Gastrocnemius medialis (tissue), 4 donors: Measurements from ENCODE around the gene HOXC6. TPM values are rescaled to one million over a fixed set of nuclear protein-coding genes. Genes with fewer than 3 reads are reported as not detected.

Experiments used
- ATAC-seq, 2 donors: fragments of 150-250 bp; one replicate each; pipeline ENCODE4 v1.9.1; 2016
- DNase-seq, 2 donors: peaks; one replicate each; pipeline ENCODE4 v3.0.0-alpha.2; 2019
- H3K27ac ChIP-seq, 4 donors: fragments of 200-600 bp; sonication (generic); 1 replicate in 1 of 4; 2 replicates in 3 of 4; pipeline ENCODE4 v1.5.1; 2016 to 2018; ENCODE audit warnings: mild to moderate bottlenecking in 2 of 4, moderate library complexity in 1 of 4
- H3K27me3 ChIP-seq, 3 donors: fragments of 200-600 bp; sonication (generic) in 2 of 3; 1 replicate in 1 of 3; 2 replicates in 2 of 3; pipeline versions ENCODE4 v1.5.1 to v1.6.0; 2016 to 2019; ENCODE audit warnings: mild to moderate bottlenecking in 1 of 3, moderate library complexity in 1 of 3
- H3K36me3 ChIP-seq, 2 donors: fragments of 200-600 bp; sonication (generic) in 1 of 2; one replicate each; pipeline ENCODE4 v1.5.1; 2017 to 2018
- H3K4me1 ChIP-seq, 2 donors: fragments of 200-600 bp; sonication (generic) in 1 of 2; one replicate each; pipeline ENCODE4 v1.5.1; 2016 to 2017; ENCODE audit warnings: mild to moderate bottlenecking in 2 of 2
- H3K4me3 ChIP-seq, 4 donors: fragments of 200-600 bp; sonication (generic) in 3 of 4; 1 replicate in 1 of 4; 2 replicates in 3 of 4; pipeline ENCODE4 v1.5.1; 2016 to 2019; ENCODE audit warnings: mild to moderate bottlenecking in 2 of 4
- H3K9me3 ChIP-seq, 3 donors: fragments of 200-600 bp; sonication (generic) in 2 of 3; 1 replicate in 1 of 3; 2 replicates in 2 of 3; pipeline ENCODE4 v1.5.1; 2016 to 2019
- POLR2A ChIP-seq, 2 donors: fragments of 450-650 bp; IDR thresholded peaks; one replicate each; pipeline ENCODE4 v1.6.1; 2017; ENCODE audit warnings: antibody characterized with exemption in 2 of 2, mild to moderate bottlenecking in 2 of 2, moderate library complexity in 2 of 2
- in situ Hi-C, 4 donors: fragments of 200-750 bp; cut with MboI; loops; one replicate each; pipeline versions ENCODE4 v1.15.0 to v1.8.0; 2017; ENCODE audit warnings: low sequenced_read_pairs in 4 of 4
- intact Hi-C: fragments of 100-400 bp; cut with DNase I; formaldehyde crosslinking; loops from one replicate; pipeline ENCODE4 v1.15.1; 2023; ENCODE audit warnings: low total_unique reads
- total RNA-seq, 4 donors: library from RNA; depleted of rRNA; stranded (reverse); fragments of >200 nt; gene quantifications; one replicate each; pipeline versions ENCODE4 v1.1.0 to v1.2.3, GENCODE V29; 2016
- TF ChIP-seq, protein P1 (sequence below), 5 experiments: fragments of 450-650 bp in 3 of 5; fragments of 200-600 bp in 2 of 5; sonication (generic) in 2 of 5; IDR thresholded peaks in 4 of 5; conservative IDR thresholded peaks in 1 of 5; 1 replicate in 4 of 5; 2 replicates in 1 of 5; pipeline ENCODE4 v1.5.1; 2016 to 2019; ENCODE audit warnings: antibody characterized with exemption in 5 of 5, mild to moderate bottlenecking in 3 of 5, moderate library complexity in 3 of 5

HOXC6 gene
- total RNA-seq, 4 donors from 2014 or later = 1.0 to 4.7 (median 3.8) TPM

DNA sequence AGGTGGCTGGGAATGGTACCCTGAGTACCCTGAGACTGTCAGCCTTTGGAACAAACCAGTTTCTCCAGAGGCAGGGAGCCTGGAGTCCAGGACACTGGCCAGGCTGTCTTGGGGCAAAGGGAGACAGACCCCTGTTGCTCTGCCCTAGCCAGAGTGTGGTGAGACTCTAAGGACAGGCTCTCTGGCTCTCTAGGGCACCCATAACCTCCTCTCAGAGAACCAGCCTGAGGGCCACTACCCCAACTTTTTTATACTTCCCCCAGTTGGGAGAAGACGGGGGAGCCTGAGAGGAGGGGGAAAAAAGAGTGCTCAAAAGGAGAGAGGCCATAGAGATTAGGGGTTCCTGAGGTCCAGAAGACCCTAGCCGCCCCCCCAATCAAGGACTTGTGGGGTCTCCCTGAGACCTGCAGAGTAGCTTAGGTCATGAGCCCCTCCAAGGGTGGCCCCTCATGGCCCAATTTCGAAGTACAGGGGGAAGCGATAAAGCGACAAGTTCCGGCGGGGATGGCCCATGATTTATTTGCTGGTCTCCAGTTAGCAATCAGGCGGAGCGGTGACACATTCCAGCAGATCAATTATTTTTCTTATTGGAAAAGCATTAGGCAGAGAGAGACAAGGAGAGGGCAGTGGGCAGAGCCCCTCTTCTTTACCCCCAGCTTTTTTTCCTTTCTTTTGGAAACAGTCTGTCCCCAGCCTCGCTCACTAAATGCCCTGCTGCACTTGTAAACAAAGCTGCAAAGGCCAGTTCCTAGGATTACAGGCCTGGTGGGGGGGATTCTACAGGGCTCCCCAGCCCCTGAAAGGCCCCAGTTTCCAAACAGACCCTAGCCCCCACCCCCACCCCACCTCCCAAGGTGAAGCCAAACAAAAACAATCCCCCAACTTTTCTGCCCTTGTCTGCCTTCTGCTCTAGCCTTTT, 17.9 kb upstream of the HOXC6 start:
- H3K36me3 ChIP-seq = no peaks in the 10 kb centered on the region
- peak overlapping the region; percentile 94 to 100 (median 98) for H3K27ac ChIP-seq
- DNase-seq (no peak), ATAC-seq (no peak)
- in situ Hi-C loops (loop anchor here in 2 of 4 donors (10.0 to 25.0 kb wide), 2 partner anchors 194 to 352 kb away; partner anchors contain the start of gene GPR84 (in 2 of the 2)), intact Hi-C loops (loop anchor here (5.0 kb wide), 1 partner anchor 513 kb away; the partner anchor contains the start of gene MAP3K12)
- peak overlapping the region; percentile 62 to 81 (median 64) for H3K4me3 ChIP-seq
- TF ChIP-seq, protein P1, sequence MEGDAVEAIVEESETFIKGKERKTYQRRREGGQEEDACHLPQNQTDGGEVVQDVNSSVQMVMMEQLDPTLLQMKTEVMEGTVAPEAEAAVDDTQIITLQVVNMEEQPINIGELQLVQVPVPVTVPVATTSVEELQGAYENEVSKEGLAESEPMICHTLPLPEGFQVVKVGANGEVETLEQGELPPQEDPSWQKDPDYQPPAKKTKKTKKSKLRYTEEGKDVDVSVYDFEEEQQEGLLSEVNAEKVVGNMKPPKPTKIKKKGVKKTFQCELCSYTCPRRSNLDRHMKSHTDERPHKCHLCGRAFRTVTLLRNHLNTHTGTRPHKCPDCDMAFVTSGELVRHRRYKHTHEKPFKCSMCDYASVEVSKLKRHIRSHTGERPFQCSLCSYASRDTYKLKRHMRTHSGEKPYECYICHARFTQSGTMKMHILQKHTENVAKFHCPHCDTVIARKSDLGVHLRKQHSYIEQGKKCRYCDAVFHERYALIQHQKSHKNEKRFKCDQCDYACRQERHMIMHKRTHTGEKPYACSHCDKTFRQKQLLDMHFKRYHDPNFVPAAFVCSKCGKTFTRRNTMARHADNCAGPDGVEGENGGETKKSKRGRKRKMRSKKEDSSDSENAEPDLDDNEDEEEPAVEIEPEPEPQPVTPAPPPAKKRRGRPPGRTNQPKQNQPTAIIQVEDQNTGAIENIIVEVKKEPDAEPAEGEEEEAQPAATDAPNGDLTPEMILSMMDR (IDR thresholded peaks at IDR 0.05 in 4 of 5, conservative IDR thresholded peaks at IDR 0.05 in 1 of 5) = no peak
- no peak for TF ChIP-seq POLR2A (IDR thresholded peaks at IDR 0.05)
- H3K9me3 ChIP-seq = no peaks in the 10 kb centered on the region
- H3K4me1 ChIP-seq = peaks cover 43 to 62% of the 10 kb centered on the region in 2 donors
- no peaks in the 10 kb centered on the region for H3K27me3 ChIP-seq

DNA sequence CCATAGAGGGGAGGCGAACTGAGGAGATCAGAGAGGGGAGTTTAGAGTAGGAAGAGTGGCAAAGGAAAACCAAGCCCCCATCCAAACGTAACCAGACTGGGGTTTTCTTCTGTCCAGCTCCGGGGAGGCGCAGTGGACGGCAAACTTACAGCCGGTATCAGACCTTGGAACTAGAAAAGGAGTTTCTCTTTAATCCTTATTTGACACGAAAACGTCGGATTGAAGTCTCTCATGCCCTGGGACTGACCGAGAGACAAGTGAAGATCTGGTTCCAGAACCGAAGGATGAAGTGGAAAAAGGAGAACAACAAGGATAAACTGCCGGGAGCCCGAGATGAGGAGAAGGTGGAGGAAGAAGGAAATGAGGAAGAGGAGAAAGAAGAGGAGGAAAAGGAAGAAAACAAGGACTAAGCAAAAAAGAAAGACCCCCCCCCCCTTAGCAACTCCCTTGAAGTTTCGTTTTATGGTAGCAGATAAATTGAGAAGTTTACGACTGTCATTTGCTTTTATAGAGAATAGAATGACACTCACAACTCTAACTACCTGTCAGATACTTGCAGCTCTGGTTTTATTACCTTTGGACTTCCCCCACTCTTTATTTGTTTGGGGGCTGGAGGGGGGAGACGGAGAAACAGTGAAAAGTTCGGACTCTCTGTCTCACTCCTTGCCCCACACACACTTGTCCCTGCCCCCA, 17.1 kb upstream of the HOXC6 start:
- in situ Hi-C loops (loop anchor here in 2 of 4 donors (10.0 to 25.0 kb wide), 2 partner anchors 194 to 351 kb away; partner anchors contain the start of gene GPR84 (in 2 of the 2)), intact Hi-C loops (loop anchor here (5.0 kb wide), 1 partner anchor 514 kb away; the partner anchor contains the start of gene MAP3K12)
- no peak for TF ChIP-seq POLR2A (IDR thresholded peaks at IDR 0.05)
- TF ChIP-seq, protein P1 (IDR thresholded peaks at IDR 0.05 in 4 of 5, conservative IDR thresholded peaks at IDR 0.05 in 1 of 5) = no peak
- Histone ChIP-seq H3K4me3 (peak overlapping the region; percentile 62 to 81 (median 64)), H3K27me3 (no peaks in the 10 kb centered on the region), H3K27ac (peak overlapping the region; percentile 94 to 100 (median 98)), H3K36me3 (no peaks in the 10 kb centered on the region), H3K9me3 (no peaks in the 10 kb centered on the region), H3K4me1 (peaks cover 51 to 62% of the 10 kb centered on the region in 2 donors)
- ATAC-seq (no peak), DNase-seq (no peak)

DNA sequence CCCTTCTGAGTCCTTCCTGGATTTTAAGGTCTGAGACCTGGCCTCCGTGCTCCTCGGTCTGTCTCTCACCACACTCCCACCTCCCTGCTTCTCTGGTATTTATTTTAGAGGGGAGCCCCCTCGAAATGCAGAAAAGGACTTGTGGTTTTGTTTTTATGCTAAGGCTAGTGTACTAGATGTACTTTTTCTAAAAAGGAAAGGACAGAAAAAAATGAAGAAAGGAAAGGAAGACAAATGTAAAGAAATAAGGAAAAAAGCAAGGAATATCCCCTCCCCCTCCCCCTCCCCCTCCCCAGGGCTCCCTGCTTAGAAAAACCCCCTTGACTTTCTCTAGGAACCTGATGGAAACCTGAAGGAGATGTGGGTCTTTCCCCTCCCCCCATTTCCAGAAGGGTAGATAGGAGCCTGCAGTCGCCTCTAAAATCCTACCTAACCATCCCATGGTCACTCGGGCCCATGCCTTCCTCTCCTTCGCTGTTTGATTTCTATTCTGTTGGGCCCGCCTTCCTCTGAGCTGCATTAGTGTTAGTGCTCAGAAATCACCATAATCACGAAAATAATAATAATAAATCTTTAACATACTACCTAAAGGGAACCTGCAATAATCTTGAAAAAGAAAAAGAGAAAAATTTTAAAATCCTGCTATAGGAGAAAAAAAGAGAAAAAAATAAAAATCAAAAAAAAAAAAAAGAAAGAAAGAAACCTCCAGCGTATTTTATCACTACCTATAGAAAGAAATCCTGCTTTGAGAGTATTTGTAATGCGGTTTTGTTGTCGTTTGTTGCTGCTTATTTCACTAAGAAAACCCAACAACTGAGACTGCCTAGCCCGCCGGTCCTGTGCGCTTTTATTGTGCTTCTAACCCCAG, 16.3 kb upstream of the HOXC6 start:
- no peak for ATAC-seq
- no peak for DNase-seq
- TF ChIP-seq, protein P1 (IDR thresholded peaks at IDR 0.05 in 4 of 5, conservative IDR thresholded peaks at IDR 0.05 in 1 of 5) = no peak
- no peak for TF ChIP-seq POLR2A (IDR thresholded peaks at IDR 0.05)
- no peaks in the 10 kb centered on the region for H3K9me3 ChIP-seq
- in situ Hi-C loops (loop anchor here in 2 of 4 donors (10.0 to 25.0 kb wide), 2 partner anchors 193 to 350 kb away; partner anchors contain the start of gene GPR84 (in 2 of the 2)), intact Hi-C loops (loop anchor here (5.0 kb wide), 1 partner anchor 515 kb away; the partner anchor contains the start of gene MAP3K12)
- H3K27ac ChIP-seq = peak overlapping the region; percentile 94 to 100 (median 98)
- no peaks in the 10 kb centered on the region for H3K36me3 ChIP-seq
- no peaks in the 10 kb centered on the region for H3K27me3 ChIP-seq
- H3K4me1 ChIP-seq = peaks cover 44 to 57% of the 10 kb centered on the region in 2 donors
- peak overlapping the region; percentile 62 to 81 (median 64) for H3K4me3 ChIP-seq
